DMS153 treated with DMSO at 0.1 percent for 48 hours (cell line): Measurements from ENCODE around the gene USP17L22.
"Not testable (repeated sequence)": the region's sequence is repeated elsewhere in the genome, so short reads cannot be mapped to it uniquely, and the experiment has no call there.

Experiments used
- DNase-seq: peaks from one replicate; lab custom pipeline; 2025; ENCODE audit not compliant: unreplicated experiment; lab: John Stamatoyannopoulos, UW

The USP17L22 gene, protein sequence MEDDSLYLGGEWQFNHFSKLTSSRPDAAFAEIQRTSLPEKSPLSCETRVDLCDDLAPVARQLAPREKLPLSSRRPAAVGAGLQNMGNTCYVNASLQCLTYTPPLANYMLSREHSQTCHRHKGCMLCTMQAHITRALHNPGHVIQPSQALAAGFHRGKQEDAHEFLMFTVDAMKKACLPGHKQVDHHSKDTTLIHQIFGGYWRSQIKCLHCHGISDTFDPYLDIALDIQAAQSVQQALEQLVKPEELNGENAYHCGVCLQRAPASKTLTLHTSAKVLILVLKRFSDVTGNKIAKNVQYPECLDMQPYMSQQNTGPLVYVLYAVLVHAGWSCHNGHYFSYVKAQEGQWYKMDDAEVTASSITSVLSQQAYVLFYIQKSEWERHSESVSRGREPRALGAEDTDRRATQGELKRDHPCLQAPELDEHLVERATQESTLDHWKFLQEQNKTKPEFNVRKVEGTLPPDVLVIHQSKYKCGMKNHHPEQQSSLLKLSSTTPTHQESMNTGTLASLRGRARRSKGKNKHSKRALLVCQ

DNA sequence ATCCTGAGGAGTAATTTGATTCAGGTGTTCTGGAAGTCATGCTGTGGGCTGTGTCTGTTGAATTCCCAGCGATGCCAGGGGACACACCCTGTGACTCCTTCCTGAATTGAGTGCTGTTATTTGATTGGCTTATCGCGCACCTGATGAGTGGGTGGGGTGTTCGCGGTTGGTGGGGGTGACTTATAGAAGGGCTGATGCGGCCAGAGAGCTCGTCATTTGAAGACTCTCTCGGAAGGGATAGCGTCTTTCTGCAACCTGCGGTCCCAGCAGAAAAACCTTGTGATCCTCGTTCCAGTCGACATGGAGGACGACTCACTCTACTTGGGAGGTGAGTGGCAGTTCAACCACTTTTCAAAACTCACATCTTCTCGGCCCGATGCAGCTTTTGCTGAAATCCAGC lies at the start of gene USP17L22:
Gene USP17L22, plus strand, starts transcription at position 301 of the 400 bp plus-strand sequence. Its CDS starts 0 bp downstream, at position 301.
- not testable (repeated sequence) for DNase-seq

DNA sequence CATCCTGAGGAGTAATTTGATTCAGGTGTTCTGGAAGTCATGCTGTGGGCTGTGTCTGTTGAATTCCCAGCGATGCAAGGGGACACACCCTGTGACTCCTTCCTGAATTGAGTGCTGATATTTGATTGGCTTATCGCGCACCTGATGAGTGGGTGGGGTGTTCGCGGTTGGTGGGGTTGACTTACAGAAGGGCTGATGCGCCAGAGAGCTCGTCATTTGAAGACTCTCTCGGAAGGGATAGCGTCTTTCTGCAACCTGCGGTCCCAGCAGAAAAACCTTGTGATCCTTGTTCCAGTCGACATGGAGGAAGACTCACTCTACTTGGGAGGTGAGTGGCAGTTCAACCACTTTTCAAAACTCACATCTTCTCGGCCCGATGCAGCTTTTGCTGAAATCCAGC lies 47.6 kb upstream of the USP17L22 start, which contains the start of gene USP17L12:
Gene USP17L12, plus strand, starts transcription at position 301 of the 400 bp plus-strand sequence. Its CDS starts 0 bp downstream, at position 301.
- not testable (repeated sequence) for DNase-seq

DNA sequence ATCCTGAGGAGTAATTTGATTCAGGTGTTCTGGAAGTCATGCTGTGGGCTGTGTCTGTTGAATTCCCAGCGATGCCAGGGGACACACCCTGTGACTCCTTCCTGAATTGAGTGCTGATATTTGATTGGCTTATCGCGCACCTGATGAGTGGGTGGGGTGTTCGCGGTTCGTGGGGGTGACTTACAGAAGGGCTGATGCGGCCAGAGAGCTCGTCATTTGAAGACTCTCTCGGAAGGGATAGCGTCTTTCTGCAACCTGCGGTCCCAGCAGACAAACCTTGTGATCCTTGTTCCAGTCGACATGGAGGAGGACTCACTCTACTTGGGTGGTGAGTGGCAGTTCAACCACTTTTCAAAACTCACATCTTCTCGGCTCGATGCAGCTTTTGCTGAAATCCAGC lies 42.8 kb upstream of the USP17L22 start, which contains the start of gene USP17L13:
Gene USP17L13, plus strand, starts transcription at position 301 of the 400 bp plus-strand sequence. Its CDS starts 0 bp downstream, at position 301.
- not testable (repeated sequence) for DNase-seq

DNA sequence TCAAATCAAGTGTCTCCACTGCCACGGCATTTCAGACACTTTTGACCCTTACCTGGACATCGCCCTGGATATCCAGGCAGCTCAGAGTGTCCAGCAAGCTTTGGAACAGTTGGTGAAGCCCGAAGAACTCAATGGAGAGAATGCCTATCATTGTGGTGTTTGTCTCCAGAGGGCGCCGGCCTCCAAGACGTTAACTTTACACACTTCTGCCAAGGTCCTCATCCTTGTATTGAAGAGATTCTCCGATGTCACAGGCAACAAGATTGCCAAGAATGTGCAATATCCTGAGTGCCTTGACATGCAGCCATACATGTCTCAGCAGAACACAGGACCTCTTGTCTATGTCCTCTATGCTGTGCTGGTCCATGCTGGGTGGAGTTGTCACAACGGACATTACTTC lies 37.2 kb upstream of the USP17L22 start:
- not testable (repeated sequence) for DNase-seq

DNA sequence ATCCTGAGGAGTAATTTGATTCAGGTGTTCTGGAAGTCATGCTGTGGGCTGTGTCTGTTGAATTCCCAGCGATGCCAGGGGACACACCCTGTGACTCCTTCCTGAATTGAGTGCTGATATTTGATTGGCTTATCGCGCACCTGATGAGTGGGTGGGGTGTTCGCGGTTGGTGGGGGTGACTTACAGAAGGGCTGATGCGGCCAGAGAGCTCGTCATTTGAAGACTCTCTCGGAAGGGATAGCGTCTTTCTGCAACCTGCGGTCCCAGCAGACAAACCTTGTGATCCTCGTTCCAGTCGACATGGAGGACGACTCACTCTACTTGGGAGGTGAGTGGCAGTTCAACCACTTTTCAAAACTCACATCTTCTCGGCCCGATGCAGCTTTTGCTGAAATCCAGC lies 33.3 kb upstream of the USP17L22 start, which contains the start of gene USP17L15:
Gene USP17L15, plus strand, starts transcription at position 301 of the 400 bp plus-strand sequence. Its CDS starts 0 bp downstream, at position 301.
- DNase-seq: not testable (repeated sequence)

DNA sequence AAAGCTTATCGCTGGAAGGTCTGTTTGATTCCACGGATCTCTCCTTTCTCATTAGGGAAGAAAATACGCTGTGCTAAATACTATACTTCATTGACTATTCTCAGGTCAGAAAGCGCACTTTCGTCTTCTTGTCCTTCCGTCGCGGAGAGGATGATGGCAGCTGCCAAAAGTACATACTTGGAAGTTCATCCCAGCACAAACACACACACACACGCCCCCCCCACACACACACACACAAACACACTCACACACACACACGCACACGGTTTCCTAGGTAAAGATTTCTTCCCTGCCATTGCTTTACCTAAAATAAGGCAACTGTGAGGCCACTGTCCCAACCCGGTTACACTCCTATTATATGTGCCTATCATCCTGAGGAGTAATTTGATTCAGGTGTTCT lies 29.0 kb upstream of the USP17L22 start:
- not testable (repeated sequence) for DNase-seq

DNA sequence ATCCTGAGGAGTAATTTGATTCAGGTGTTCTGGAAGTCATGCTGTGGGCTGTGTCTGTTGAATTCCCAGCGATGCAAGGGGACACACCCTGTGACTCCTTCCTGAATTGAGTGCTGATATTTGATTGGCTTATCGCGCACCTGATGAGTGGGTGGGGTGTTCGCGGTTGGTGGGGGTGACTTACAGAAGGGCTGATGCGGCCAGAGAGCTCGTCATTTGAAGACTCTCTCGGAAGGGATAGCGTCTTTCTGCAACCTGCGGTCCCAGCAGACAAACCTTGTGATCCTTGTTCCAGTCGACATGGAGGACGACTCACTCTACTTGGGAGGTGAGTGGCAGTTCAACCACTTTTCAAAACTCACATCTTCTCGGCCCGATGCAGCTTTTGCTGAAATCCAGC lies 23.8 kb upstream of the USP17L22 start, which contains the start of gene USP17L17:
Gene USP17L17, plus strand, starts transcription at position 301 of the 400 bp plus-strand sequence. Its CDS starts 0 bp downstream, at position 301.
- DNase-seq: not testable (repeated sequence)

DNA sequence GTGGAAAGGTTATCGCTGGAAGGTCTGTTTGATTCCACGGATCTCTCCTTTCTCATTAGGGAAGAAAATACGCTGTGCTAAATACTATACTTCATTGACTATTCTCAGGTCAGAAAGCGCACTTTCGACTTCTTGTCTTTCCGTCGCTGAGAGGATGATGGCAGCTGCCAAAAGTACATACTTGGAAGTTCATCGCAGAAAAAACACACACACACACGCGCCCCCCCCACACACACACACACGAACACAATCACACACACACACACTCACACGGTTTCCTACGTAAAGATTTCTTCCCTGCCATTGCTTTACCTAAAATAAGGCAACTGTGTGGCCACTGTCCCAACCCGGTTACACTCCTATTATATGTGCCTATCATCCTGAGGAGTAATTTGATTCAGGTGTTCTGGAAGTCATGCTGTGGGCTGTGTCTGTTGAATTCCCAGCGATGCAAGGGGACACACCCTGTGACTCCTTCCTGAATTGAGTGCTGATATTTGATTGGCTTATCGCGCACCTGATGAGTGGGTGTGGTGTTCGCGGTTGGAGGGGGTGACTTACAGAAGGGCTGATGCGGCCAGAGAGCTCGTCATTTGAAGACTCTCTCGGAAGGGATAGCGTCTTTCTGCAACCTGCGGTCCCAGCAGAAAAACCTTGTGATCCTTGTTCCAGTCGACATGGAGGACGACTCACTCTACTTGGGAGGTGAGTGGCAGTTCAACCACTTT lies 19.3 kb upstream of the USP17L22 start, which contains the start of gene USP17L18:
Gene USP17L18, plus strand, starts transcription at position 678 of the 728 bp plus-strand sequence. Its CDS starts 0 bp downstream, at position 678.
- DNase-seq: not testable (repeated sequence)

DNA sequence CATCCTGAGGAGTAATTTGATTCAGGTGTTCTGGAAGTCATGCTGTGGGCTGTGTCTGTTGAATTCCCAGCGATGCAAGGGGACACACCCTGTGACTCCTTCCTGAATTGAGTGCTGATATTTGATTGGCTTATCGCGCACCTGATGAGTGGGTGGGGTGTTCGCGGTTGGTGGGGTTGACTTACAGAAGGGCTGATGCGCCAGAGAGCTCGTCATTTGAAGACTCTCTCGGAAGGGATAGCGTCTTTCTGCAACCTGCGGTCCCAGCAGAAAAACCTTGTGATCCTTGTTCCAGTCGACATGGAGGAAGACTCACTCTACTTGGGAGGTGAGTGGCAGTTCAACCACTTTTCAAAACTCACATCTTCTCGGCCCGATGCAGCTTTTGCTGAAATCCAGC lies 14.3 kb upstream of the USP17L22 start, which contains the start of gene USP17L19:
Gene USP17L19, plus strand, starts transcription at position 301 of the 400 bp plus-strand sequence. Its CDS starts 0 bp downstream, at position 301.
- not testable (repeated sequence) for DNase-seq

DNA sequence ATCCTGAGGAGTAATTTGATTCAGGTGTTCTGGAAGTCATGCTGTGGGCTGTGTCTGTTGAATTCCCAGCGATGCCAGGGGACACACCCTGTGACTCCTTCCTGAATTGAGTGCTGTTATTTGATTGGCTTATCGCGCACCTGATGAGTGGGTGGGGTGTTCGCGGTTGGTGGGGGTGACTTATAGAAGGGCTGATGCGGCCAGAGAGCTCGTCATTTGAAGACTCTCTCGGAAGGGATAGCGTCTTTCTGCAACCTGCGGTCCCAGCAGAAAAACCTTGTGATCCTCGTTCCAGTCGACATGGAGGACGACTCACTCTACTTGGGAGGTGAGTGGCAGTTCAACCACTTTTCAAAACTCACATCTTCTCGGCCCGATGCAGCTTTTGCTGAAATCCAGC lies 9.6 kb upstream of the USP17L22 start, which contains the start of gene USP17L20:
Gene USP17L20, plus strand, starts transcription at position 301 of the 400 bp plus-strand sequence. Its CDS starts 0 bp downstream, at position 301.
- not testable (repeated sequence) for DNase-seq

DNA sequence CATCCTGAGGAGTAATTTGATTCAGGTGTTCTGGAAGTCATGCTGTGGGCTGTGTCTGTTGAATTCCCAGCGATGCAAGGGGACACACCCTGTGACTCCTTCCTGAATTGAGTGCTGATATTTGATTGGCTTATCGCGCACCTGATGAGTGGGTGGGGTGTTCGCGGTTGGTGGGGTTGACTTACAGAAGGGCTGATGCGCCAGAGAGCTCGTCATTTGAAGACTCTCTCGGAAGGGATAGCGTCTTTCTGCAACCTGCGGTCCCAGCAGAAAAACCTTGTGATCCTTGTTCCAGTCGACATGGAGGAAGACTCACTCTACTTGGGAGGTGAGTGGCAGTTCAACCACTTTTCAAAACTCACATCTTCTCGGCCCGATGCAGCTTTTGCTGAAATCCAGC lies 4.8 kb upstream of the USP17L22 start, which contains the start of gene USP17L21:
Gene USP17L21, plus strand, starts transcription at position 301 of the 400 bp plus-strand sequence. Its CDS starts 0 bp downstream, at position 301.
- DNase-seq: not testable (repeated sequence)

DNA sequence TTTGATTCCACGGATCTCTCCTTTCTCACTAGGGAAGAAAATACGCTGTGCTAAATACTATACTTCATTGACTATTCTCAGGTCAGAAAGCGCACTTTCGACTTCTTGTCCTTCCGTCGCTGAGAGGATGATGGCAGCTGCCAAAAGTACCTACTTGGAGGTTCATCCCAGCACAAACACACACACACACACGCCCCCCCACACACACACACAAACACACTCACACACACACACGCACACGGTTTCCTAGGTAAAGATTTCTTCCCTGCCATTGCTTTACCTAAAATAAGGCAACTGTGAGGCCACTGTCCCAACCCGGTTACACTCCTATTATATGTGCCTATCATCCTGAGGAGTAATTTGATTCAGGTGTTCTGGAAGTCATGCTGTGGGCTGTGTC lies 4.3 kb downstream of the USP17L22 start:
- not testable (repeated sequence) for DNase-seq
